T-helper 9 cell (primary cell): Measurements from ENCODE around the gene ARHGAP45.
A peak's percentile ranks its signal among the peaks of the same experiment; 100 is the strongest.

ENCODE experiments used
- DNase-seq: peaks from one replicate; pipeline ENCODE4 v3.0.0-alpha.2; 2020

Gene ARHGAP45

GRCh38 chr19:1039646-1040475 is 27.1 kb upstream of the ARHGAP45 start, which contains the start of gene ABCA7:
ABCA7 (plus strand) TSS chr19:1040107; CDS start chr19:1041362, 1,255 bp downstream.
- peak; percentile 99 for DNase-seq

GRCh38 chr19:1040476-1041271 is 26.3 kb upstream of the ARHGAP45 start:
- peak; percentile 83 for DNase-seq

DNA sequence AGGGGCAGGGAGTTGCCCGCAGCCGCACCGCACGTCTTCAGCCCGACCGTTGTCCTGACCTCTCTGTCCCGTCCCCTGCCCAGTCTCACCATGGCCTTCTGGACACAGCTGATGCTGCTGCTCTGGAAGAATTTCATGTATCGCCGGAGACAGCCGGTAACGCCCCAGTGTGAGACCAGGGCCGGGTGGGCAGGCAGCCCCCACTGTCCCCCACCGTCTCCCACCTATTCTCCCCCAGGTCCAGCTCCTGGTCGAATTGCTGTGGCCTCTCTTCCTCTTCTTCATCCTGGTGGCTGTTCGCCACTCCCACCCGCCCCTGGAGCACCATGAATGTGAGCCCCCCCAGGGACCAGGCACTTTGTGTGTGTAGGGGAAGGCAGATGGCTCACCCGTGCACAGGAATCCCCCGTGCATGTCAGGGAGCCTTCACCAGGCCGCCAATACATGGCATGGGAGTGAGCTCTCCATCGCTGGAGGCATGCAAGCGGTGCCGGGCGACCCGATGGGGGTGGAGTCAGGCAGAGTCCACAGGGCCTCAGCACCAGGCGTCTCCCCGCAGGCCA is 25.6 kb upstream of the ARHGAP45 start:
- no peak for DNase-seq

GRCh38 chr19:1041835-1042685 is 24.9 kb upstream of the ARHGAP45 start:
- DNase-seq, result no peak

GRCh38 chr19:1042689-1043511 is 24.1 kb upstream of the ARHGAP45 start:
- no peak for DNase-seq

DNA sequence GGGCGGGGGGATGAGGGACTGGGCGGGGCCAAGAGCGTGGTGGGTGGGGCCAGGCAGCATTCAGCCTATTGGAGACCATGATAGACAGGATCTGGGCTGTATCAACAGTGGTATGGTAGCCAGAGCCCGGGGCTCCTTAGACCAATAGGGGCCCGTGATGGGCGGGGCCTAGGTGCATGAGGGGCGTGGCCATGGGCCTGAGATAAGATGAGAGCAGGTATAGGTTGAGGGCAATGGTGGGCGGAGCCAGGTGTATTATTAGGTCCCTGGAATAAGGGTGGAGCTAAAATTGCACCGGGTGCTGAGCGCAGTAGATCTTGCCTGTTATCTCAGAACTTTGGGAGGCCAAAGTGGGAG is 21.7 kb upstream of the ARHGAP45 start:
- peak; percentile 54 for DNase-seq

GRCh38 chr19:1046117-1046626 is 20.8 kb upstream of the ARHGAP45 start:
- no peak for DNase-seq

- DNase-seq, result no peak
Measured at GRCh38 chr19:1046836-1047695, 19.9 kb upstream of the ARHGAP45 start.

DNA sequence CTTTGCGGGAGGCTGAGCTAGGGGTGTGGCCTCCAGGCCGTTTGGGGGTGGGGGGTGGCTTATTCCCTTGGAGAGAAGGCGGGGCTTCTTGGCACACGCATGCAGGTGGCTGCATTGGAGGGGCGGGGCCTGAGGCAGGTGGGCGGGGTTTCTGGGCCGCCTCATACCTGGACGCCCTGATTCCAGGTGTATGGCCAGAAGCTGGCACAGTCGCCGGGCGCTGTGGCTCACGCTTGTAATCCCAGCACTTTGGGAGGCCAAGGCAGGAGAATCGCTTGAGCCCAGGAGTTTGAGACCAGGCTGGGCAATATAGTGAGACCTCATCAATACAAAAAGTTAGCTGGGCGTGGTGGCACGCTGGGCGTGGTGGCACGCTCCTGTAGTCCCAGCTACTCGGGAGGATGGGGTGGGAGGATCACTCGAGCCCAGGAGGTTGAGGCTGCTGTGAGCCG is 19.2 kb upstream of the ARHGAP45 start:
- DNase-seq, result no peak

GRCh38 chr19:1049106-1049505 is 17.9 kb upstream of the ARHGAP45 start:
- no peak for DNase-seq

DNA sequence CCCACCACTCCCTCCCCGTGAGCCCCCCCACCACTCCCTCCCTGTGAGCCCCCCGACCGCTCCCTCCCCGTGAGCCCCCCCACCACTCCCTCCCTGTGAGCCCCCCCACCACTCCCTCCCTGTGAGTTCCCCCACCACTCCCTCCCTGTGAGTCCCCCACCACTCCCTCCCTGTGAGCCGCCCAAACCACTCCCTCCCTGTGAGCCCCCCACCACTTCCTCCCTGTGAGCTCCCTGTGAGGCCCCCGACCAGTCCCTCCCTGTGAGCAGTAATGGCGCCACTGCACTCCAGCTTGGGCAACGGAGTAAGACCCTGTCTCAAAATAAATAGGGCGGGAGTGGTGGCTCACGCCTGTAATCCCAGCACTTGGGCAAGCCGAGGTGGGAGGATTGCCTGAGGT is 17.2 kb upstream of the ARHGAP45 start:
- DNase-seq, result no peak

DNA sequence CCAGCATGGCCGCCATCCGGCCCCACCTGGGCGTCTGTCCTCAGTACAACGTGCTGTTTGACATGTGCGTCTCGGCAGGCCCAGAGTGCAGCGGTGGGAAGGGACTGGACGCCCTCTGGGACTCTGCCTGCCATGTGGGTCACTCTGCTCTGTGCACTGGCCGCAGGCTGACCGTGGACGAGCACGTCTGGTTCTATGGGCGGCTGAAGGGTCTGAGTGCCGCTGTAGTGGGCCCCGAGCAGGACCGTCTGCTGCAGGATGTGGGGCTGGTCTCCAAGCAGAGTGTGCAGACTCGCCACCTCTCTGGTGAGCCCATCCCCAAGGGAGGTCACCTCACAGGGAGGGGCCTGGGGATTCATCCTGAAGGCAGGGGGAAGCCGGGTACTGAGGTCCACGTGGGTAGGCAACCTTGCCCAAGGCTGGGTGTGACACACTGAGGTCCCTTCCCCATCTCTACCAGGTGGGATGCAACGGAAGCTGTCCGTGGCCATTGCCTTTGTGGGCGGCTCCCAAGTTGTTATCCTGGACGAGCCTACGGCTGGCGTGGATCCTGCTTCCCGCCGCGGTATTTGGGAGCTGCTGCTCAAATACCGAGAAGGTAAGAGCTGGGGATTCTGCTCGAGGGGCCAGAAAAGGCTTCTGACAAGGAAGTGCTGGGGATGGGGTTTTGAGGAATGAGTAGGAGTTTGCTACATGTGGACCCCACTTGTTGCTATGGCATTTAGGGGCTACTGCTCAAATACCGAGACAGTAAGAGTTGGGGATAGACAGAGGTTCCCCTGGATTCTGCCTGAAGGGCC is 15.8 kb upstream of the ARHGAP45 start:
- DNase-seq, result no peak

DNA sequence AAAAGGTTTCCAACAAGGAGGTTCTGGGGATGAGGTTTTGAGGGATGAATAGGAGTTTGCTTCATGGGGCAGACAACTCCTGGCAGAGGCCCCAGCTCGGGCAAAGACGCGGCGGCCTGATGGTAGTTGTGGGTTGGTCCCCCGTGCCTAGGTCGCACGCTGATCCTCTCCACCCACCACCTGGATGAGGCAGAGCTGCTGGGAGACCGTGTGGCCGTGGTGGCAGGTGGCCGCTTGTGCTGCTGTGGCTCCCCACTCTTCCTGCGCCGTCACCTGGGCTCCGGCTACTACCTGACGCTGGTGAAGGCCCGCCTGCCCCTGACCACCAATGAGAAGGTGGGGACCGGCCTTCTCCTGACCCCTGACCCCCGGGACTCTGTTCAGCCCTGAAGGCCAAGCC is 15.2 kb upstream of the ARHGAP45 start:
- no peak for DNase-seq

DNA sequence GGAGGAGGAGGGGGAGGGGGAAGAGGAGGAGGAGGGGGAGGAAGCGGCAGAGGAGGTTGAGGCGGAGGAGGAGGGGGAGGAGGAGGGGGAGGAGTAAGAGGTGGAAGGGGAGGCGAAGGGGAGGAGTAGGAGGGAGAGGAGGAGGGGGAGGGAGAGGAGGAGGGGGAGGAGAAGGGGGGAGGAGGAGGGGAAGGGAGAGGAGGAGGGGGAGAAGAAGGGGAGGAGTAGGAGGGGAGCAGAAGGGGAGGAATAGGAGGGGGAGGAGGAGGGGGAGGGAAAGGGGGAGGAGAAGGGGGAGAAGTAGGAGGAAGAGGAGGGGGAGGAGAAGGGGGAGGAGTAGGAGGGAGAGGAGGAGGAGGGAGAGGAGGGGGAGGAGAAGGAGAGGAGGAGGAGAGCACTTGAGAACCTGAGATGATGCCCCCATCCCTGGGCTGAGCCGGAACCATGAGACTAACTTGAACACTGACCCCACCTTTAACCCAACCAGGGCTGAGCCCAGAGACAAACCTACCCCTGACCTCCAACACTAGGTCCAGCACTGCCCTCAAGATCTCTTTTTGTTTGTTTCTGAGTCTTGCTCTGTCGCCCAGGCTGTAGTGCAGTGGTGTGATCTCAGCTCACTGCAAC is 14.5 kb upstream of the ARHGAP45 start:
- no peak for DNase-seq

DNA sequence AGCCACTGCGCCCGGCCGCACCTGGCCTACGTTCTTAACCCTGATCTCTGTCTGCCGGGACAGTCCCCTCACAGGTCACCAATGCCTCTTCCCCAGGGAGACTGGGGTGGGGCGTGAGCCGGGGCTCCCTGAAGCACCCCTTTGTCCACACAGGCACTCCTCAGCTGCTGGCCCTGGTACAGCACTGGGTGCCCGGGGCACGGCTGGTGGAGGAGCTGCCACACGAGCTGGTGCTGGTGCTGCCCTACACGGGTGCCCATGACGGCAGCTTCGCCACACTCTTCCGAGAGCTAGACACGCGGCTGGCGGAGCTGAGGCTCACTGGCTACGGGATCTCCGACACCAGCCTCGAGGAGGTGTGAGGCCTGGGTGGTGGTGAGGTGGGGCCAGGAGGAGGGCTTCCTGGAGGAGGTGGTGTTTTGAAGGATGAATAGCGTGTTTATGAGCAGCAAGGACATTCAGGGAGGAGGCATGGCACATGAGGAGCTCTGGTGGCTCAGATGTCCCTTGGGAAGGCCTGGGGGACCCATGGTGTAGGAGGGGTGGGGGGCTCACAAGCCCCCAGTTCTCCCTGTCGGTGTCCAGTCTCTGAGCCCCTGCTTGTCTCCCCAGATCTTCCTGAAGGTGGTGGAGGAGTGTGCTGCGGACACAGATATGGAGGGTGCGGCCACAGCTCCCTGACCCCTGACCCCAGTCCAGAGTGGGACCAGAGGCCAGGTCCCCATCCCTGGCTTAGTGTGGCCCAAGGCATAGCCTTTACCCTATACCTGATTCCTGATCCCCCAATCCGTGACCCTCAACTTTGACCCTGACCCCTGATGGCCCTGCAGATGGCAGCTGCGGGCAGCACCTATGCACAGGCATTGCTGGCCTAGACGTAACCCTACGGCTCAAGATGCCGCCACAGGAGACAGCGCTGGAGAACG is 13.5 kb upstream of the ARHGAP45 start:
- no peak for DNase-seq

DNA sequence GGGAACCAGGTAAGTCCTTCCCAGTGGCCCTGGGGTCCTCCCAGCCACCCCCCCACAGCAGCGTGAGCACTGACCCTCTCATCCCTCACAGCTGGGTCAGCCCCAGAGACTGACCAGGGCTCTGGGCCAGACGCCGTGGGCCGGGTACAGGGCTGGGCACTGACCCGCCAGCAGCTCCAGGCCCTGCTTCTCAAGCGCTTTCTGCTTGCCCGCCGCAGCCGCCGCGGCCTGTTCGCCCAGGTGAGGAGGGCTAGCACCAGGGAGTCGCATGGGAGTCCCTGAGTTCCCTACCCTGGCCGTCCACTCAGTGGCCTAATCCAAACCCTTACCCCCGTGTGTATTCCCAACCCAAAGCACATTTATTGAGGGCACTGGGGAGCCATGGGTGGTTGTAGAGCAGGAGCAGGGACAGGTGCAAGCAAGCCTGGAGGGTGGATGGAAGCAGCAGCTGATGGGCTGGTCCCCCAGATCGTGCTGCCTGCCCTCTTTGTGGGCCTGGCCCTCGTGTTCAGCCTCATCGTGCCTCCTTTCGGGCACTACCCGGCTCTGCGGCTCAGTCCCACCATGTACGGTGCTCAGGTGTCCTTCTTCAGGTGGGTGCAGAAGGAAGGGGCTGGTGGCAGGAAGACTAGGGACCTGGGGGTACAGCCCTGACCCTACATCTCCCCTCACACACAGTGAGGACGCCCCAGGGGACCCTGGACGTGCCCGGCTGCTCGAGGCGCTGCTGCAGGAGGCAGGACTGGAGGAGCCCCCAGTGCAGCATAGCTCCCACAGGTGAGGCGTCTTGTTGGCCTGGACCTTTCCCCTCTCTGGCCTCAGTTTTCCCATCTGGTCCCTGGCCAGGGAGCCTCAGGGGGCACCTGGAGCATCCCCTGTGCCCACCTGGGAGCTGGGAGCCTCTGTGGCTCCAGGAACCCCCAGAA is 12.6 kb upstream of the ARHGAP45 start:
- DNase-seq, result no peak

- DNase-seq, result no peak
Measured at GRCh38 chr19:1055028-1055425, 11.9 kb upstream of the ARHGAP45 start.
